NCI-H2081 treated with DMSO at 0.1 percent for 48 hours (cell line): ENCODE data around the gene EEF2K.
"Not testable (repeated sequence)": the region's sequence is repeated elsewhere in the genome, so short reads cannot be mapped to it uniquely, and the experiment has no call there.

Source experiments
- DNase-seq: peaks from one replicate; lab custom pipeline; 2025; lab: John Stamatoyannopoulos, UW

The EEF2K gene

DNA sequence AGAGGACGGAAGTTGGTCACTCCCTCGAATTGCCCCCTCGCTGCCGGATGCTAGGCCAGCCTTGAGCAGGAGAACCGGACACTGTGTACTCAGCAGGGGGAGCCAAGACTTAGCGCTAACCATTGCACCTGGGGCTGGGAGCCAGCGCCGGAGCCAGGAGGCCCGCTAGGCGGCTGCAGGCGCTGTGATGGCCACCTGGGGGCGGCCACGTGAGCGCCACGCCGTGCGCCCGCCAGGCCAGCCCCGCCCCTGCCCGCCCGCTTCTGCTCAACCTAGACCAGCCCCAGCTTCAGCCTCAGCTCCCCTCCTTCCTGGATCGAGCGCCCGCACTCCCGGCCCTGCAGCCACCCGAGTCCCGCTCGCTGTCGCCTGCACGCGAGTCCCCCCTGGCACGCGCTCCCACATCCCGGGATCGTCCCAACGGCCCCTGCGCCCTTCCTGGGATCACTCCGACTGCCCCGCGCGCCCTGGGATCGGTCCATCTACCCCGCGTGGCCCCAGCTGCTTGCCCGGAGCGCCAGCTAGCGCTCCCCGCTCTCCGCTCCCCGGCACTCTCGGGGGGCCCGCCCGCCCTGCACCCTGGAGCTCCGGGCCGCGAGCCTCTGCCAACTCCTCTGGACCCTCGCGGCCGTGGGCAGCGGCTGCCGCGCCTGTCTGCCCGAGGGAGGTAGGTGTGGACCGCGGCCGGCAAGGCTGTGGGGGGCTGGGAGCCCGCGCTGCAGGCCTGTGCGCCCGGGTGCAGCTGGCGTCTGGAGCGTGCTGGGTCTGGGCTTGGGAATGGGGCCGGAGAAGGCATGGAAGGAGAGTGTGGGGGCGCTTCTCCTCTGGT lies at the start of gene EEF2K:
Gene EEF2K, plus strand, starts transcription at position 266 of the 829 bp plus-strand sequence. CDS start 19,452 bp downstream, outside the sequence.
- peak; percentile 31 for DNase-seq

DNA sequence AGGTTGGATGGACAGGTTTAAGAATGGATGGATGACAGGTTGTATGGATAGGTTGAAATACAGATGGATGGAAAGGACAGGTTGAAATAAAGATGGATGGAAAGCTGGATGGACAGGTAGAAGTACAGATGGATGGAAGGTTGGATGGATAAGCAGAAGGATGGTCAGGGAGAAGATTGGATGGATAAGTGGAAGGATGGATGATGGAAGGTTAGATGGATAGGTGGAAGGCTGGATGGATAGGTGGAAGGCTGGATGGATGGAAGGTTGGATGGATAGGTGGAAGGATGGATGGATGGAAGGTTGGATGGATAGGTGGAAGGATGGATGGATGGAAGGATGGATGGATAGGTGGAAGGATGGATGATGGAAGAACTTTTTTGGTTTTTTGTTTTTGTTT lies 44.7 kb upstream of the EEF2K start:
- DNase-seq = no peak

DNA sequence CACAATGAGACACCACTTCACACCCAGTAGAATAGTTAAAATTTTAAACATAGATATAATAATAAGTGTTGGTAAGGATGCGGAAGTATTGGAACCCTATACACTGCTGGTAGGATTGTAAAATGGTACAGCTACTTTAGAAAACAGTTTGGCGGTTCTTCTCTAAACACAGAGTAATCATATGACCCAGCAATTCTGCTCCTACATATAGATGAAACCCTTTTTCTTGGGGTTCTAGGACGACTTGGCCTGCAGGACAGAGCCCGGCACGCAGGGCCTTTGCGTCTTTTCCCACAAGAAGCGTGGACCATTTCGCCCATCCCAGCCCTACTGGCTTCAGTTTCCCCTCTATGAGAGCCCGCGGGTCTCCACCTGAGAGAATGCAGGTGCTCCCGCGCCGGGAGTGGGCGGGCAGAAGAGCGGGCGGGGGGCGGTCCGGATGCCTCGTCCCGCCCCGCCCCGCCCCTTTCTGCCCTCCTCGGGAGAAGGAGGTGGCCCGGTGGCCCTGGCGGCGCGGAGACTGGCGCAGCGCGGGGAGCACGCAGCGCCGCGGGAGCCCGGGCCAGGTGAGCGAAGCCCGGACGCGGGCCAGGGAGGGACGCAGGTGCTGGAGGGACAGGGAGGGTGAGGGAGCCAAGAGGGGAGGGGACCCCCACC lies 44.0 kb upstream of the EEF2K start, which contains the start of gene SDR42E2:
Gene SDR42E2, plus strand, starts transcription at position 508 of the 657 bp plus-strand sequence. CDS start 3,077 bp downstream, outside the sequence.
- no peak for DNase-seq

DNA sequence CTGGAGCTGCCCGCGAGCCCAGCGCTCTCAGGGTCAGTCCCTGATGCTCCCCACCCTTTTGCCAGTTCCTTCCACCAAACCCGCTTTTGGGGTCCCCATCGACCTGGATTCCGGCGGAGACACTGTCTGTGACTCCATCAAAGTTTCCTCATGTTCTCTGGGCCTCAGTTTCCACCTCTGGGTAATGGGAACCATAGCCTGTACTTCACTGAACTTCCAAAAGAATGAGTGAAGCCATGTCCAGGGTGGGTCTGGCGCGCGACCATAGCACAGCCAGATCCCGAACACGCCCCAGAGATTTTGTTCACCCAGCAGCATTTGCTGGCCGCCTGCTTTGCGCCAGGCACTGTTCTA lies 43.4 kb upstream of the EEF2K start:
- DNase-seq = no peak

DNA sequence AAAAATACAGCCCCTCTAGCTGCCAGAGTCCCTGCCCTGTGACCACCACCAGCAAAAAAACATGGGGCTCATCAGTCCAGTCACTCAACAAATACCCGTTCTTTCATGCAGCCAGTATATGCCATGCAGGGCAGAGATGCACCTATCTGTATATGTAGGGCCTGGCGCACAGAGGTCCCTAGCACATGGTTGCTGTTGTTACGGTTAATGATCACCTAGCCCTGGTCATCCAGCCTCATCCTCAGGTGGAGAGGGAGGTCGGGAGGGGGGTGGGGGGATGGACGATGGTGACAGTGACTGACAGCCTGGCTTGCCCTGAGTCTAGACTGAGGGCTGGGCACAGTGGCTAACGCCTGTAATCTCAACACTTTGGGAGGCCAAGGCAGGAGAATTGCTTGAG lies 42.3 kb upstream of the EEF2K start:
- no peak for DNase-seq

DNA sequence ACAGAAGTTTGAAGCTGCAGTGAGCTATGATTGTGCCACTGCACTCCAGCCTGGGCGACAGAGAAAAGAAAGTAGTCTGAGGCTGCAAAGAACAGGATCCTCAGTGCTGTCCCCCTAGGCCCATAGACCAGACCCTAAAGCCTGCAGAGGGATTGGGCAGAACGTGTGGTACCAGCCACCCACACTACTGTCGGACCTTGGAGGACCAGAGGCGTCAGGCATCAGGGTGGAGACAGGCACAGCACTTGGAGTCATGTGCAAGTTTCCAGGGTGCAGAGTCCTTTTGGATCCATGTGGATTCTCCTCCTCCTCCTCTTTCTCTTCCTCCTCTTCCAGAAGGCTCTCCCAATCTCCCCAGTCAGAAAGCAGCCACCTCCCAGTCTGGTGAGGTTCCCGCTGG lies 41.6 kb upstream of the EEF2K start:
- DNase-seq = no peak

DNA sequence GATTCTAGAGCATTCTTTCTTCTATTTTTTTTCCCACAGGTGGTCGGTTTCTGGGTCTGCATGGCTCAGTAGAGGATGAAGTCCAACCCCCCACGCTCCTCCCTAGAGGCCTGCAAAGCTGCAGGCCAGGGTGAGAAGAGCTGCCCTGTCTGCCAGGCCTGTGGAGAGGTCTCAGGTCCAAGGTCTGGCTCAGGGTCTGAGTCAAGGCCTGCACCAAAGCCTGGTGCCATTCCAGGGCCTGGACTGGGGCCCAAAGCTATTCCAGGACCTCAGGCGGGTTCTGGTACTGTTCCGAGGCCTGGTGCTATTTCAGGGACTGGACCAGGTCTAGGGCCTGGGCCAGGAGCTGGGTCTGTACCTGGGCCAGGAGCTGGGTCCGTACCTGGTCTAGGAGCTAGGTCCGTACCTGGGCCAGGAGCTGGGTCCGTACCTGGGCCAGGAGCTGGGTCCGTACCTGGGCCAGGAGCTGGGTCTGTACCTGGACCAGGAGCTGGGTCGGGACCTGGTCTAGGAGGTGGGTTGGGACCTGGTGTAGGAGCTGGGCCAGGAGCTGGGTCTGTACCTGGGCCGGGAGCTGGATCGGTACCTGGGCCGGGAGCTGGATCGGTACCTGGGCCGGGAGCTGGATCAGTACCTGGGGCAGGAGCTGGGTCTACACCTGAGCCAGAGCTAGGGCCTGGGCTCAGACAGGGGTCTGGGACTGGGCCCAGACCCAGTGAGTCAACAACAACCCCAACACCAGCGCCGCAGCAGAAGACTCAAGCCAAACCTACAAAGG lies 40.4 kb upstream of the EEF2K start:
- no peak for DNase-seq

DNA sequence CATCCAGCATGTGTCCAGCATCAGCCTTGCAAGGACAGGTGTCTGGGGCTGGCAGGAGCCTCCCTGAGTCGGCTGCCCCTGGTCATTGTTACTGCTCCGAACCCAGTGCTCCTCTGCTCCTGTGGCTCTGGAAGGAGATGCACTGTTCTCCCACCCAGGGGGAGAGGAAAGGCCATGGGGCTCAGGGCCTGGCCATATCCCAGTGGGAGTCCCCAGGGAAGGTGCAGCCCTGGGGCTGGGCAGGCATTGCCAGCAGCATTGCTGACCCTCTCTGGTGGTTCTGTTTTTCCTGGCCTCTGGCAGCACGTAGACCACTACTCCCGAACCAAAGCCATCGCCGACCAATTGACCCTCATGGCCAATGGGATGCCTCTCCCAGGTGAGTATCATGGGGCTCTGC lies 34.1 kb upstream of the EEF2K start:
- DNase-seq = no peak

DNA sequence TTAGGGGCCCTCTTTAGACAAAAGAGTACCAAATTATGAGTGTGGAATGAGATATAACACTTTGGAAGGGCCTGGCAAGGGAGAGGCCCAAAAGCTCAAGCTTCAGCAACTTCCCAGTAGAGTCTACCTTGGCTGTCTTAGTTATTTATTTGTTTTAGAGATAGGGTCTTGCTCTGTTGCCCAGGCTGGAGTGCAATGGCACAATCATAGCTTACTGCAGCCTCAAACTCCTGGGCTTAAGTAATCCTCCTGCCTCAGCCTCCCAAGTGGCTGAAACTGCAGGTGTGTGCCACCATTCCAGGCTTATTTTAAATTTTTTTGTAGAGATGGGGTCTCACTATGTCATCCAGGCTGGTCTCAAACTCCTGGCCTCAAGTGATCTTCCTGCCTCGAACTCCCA lies 33.4 kb upstream of the EEF2K start:
- not testable (repeated sequence) for DNase-seq

DNA sequence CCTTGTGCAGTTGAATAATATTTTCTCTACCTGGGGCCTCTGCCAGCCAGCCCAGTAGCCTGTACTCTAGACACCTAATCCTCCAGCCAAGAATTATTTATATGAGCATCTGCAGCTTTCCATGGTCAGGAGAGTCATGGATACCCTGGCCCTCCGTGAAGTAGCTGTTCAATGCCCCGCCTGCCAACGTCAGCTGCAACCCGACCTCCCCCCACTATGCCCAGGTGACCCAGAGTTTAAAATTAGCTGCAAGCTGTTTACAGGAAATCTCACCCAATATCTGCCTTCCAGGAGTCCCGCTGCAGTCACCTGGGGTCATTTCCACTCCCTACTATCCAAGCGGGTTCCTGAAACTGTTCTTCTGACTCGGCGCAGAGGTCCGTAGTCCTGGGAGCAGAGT lies 31.4 kb upstream of the EEF2K start:
- DNase-seq = no peak

DNA sequence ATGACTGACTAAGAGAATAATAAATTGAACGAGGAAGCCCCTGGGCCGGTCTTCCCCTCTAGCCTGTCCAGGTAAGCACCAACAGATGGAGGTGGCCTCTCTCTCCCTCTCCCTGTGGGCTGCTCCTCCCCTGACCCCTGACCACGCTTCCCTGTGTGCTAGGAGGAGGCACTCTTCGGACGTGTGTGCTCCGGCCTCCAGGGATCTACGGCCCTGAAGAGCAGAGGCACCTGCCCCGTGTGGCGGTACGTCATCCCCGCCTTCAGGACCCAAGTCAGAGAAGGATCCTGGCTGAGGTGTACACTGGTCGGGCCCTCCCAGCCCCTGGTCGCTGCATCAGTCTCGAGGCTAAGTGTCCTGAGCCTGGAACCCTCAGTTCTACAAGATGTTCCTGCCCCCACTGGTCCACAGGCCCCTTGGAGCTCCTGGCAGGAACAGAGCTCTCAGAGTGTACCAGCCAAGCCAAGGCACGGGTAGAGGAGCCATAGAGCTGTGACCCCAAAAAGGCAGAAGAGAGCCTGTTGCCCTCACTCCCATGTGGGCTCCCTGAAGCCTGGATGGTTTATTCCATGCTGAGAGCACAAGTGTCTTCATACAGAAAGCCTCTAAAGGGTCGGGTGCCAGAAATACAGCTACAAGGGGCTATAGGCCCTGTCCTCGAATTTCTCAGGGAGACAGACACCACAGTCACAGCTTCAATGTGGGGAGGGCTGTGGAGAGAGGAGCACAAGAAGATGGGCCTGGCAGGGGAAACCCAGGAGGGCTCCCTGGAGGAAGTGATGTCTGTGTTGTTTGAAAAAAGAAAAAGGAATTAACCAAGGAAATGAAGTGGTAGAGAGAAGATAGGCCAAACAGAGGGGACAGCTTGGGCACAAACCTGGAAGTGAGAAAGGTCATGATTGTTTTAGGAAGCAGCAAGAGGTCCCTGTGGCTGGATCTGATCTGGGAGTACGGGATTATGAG lies 27.8 kb upstream of the EEF2K start:
- no peak for DNase-seq

DNA sequence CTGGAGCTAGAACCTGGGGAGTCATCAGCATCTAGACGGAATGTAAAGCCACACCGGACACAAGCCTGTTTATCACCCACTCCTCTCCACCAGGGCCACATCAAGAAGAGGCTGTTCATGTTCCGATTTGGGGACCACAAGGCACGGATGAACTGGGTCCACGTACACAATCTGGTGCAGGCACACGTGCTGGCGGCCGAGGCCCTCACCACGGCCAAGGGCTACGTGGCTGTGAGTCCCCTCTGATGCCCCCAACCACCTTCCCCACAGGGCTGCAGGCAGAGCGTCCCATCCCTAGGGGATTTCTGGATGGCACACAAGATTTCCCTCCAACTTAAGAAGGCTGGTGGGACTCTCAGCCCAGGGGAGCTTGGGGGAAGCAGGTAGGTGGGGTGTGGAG lies 24.7 kb upstream of the EEF2K start:
- DNase-seq = no peak

DNA sequence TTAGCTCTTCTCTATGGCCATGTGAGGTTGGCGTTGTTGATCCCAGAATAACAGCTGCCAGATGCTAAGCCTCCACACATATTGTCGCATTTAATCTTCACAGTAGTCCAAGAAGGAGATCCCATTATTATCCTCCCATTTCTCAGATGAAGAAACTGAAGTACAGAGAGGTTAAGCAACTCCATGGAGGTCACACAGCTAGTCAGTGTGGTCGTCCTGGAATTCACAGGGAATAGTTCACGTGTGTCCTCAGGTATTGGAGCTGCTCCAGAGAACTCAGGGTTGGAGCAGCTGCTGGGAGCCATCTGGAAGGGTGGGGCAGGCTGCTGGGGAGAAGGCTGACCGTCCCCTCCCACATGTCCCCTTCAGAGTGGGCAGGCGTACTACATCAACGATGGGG lies 24.2 kb upstream of the EEF2K start:
- no peak for DNase-seq

DNA sequence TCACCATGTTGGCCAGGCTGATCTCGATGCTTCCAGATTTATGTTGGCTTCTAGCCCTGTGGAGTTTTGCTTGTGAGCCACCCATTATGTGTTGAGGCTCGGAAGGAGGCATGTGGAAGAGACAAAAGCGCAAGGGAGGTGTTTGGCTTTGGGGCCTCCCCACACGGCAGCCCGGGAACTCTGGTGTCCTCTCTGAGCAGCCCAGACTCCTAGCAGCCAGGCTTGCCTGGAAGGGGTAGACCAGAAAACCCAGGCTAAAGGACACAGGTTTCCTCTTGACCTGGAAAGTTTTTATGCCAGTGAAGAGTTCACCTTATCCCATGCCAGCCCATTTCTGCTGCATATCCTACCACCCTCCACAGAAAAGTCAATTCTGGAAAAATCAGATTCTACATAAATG lies 22.7 kb upstream of the EEF2K start:
- DNase-seq = no peak

DNA sequence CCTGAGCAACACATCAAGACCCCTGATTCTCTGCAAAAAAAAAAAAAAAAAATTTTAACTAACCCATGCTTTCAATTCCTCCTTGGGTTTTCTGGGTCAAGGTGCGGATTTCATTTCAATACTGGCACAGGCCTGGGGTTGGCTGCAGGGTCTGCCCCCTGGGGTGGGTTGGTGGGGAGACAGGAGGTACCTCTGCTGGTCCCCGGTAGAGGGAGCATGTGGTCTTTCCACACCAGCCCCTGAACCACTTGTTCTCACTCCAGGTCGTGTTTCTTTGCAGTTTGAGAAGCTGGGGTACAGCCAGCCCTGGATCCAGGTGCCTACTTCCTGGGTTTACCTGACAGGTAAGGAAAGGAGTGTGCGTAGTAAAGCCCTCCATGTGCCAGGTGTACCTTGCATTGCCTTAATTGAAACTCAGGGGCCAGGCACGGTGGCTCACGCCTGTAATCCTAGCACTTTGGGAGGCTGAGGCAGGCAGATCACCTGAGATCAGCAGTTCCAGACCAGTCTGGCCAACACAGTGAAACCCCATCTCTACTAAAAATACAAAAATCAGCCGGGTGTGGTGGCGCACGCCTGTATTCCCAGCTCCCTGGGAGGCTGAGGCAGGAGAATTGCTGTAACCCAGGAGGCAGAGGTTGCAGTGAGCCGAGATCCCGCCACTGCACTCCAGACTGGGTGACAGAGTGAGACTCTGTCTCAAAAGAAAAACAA lies 22.0 kb upstream of the EEF2K start:
- no peak for DNase-seq

DNA sequence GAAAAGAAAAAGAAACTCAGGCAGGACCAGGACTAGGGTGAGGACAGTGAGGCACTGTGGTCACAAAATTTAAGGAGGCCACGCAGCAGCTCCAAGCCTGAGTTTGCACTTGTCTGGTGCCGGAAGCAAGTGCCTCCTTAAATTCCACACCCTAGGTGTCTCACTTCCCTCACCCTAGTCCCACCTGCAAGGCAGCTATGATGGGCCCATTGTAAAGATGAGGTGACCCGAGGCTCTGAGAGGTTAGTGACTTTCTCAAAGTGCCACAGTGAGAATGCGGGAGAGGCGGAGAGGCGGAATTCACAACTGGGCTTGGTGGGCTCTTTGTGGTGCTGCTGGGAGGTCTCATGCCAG lies 21.5 kb upstream of the EEF2K start:
- no peak for DNase-seq

DNA sequence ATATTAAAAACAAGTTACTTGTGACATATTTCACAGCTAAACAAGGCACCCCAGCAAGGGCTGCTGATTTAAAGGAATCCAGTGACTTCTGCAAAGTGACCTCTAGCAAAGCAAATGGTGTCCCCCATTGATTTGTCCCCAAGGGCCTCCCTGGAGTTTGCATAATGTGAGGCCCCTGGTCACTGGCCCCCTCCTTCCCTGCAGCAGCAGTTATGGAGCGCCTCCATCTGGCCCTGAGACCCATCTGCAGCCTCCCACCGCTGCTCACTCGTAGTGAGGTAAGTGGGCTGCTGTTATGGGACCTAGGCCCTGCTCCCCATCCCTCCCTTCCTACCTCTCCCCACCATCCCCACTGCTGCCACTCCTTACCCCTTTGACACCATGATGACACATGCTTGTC lies 19.6 kb upstream of the EEF2K start:
- DNase-seq = no peak

DNA sequence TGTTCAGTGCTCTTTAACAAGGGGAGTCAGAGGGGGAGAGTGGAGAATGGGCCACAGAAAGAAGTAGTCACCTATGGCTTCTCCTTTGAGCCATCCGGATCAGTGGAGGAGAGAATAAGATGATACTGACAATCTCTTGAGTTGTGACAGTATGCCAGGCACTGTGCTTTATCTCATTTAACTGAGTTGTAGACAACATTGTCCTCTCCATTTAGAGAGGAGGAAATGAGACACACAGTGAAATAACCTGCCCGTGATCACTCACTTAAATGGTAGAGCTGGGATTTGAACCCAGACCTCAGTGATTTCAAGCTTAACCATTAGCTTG lies 17.8 kb upstream of the EEF2K start:
- no peak for DNase-seq

DNA sequence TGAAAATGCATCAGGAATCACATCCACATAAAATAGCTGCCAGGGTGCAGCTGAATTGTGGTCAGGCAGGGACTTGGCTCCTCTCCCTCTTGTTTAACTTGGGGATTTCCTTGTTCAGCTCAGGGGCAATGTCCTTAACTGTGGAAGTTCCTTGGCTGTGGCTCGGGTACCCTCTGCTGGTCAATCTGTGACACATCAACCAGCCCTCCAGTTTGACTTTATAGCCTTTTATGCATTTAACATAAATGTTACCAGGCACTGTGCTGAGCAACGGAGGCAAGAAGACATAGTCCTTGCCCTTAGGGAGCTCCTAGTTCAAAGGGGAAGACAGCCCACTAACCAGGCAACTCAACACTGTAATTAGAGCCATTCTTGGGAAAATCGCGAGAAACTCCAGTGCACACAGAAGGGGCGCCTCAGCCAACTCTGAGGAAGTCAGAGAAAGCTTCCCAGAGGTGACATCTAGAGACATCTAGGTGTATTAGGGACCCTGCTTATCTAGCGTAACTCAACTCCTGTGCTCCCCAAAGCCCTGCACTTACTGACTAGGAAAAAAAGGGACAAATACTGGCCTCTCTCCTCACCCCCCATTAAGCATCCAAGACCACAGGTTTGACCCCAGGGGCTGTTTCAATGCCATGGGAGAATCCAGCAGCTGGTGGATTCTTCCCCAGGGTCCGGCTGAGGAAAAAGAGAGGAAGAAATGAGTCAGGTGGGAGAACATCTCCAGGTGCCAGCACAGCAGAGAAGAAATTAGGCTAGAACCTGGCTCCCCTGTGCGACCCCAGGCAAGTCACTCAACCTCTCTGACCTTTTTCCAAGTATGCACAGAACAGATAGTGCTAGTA lies 17.3 kb upstream of the EEF2K start:
- peak; percentile 9 for DNase-seq

DNA sequence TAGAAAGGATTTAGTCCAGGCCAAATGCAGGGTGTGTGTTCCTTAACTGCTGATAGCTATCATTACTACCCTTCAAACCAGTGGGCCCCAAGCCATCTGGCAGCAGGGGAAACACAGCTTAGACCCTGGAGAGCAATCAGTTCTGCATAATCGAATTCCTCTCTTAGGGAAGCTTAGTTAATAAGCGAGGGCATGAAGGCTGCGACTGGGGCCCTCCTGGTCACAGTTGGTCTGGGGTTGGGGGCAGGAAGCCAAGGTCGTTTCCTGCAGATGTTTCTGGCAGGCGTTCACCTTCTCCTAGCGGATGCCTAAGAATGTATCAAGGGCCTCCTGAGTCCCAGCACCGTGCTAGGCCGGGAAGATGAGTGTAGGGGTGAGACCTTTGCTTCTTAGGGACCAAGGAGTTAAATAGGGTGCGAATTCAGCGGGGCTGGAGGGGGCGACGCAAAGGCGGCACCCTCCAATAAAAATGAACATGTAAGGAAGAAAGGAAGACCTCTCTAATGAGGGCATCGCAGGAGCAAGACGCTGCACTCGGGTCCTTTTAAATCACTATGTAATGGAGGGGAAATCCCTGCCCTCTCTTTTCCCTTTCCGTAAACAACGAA lies 16.5 kb upstream of the EEF2K start:
- DNase-seq = no peak
